NCI-H2227 treated with DMSO at 0.1 percent for 48 hours (cell line): ENCODE measurements around the gene FCN1.

Experiments
- DNase-seq: peaks from one replicate; lab custom pipeline; 2025; lab: John Stamatoyannopoulos, UW

Gene FCN1

GRCh38 chr9:134891053-134891452, 26.7 kb downstream of the FCN1 start:
- no peak for DNase-seq

- DNase-seq, result no peak
These were observed 27.6 kb downstream of the FCN1 start for GRCh38 chr9:134890155-134890495.

- DNase-seq, result no peak
These were observed 28.1 kb downstream of the FCN1 start for GRCh38 chr9:134889386-134890154.

- DNase-seq, result no peak
These were observed 29.0 kb downstream of the FCN1 start for GRCh38 chr9:134888603-134889190.

GRCh38 chr9:134887686-134888602, 29.8 kb downstream of the FCN1 start:
- DNase-seq, result no peak

GRCh38 chr9:134887219-134887618, 30.5 kb downstream of the FCN1 start:
- DNase-seq, result no peak

- DNase-seq, result no peak
These were observed 31.2 kb downstream of the FCN1 start for GRCh38 chr9:134886413-134886913.

- DNase-seq, result no peak
These were observed 31.9 kb downstream of the FCN1 start for GRCh38 chr9:134885679-134886412.

GRCh38 chr9:134885001-134885678, 32.6 kb downstream of the FCN1 start:
- no peak for DNase-seq

GRCh38 chr9:134884492-134884891, 33.2 kb downstream of the FCN1 start:
- DNase-seq, result no peak

GRCh38 chr9:134883040-134883782, 34.5 kb downstream of the FCN1 start:
- DNase-seq, result no peak

- DNase-seq, result no peak
These were observed 35.4 kb downstream of the FCN1 start for GRCh38 chr9:134882204-134882785.

GRCh38 chr9:134881313-134881670, 36.4 kb downstream of the FCN1 start:
- DNase-seq, result no peak

GRCh38 chr9:134880484-134881312, 37.0 kb downstream of the FCN1 start, which contains the start of gene FCN2:
Gene FCN2, plus strand, starts transcription at chr9:134880810. Its CDS starts 12 bp downstream, at chr9:134880822.
- no peak for DNase-seq

- DNase-seq, result no peak
These were observed 37.8 kb downstream of the FCN1 start for GRCh38 chr9:134879664-134880483.

- DNase-seq, result no peak
These were observed 40.2 kb downstream of the FCN1 start for GRCh38 chr9:134877541-134877940.

GRCh38 chr9:134875371-134875770, 42.3 kb downstream of the FCN1 start:
- DNase-seq, result no peak

- no peak for DNase-seq
These were observed 45.1 kb downstream of the FCN1 start for GRCh38 chr9:134872482-134873231.
